Osteoblast (primary cell): ENCODE measurements around the gene WDR88. TPM values are rescaled to one million over a fixed set of nuclear protein-coding genes. Genes with fewer than 3 reads are reported as not detected.

Experiments
- DNase-seq: peaks from one replicate; pipeline ENCODE4 v3.0.0; 2011; ENCODE audit warnings: low spot score, mixed read lengths; ENCODE audit not compliant: insufficient read length; ENCODE audit errors: missing footprints
- H2AFZ ChIP-seq: 2 replicates; pipeline ENCODE4 v1.6.0; 2011; ENCODE audit warnings: mild to moderate bottlenecking, low read length
- H3K27ac ChIP-seq: 2 replicates; pipeline ENCODE4 v1.5.1; 2011; ENCODE audit warnings: mild to moderate bottlenecking, low read depth, low read length, moderate library complexity
- H3K27me3 ChIP-seq: 2 replicates; pipeline ENCODE4 v1.6.0; 2012; ENCODE audit warnings: mild to moderate bottlenecking, control low read depth, inconsistent platforms, low read length, moderate library complexity; ENCODE audit not compliant: insufficient read depth
- H3K36me3 ChIP-seq: 2 replicates; pipeline ENCODE4 v1.5.1; 2011; ENCODE audit warnings: mild to moderate bottlenecking, low read length, control low read depth, moderate library complexity; ENCODE audit not compliant: insufficient read depth
- H3K4me1 ChIP-seq: 2 replicates; pipeline ENCODE4 v1.5.1; 2011; ENCODE audit warnings: mild to moderate bottlenecking, low read length, control low read depth, moderate library complexity; ENCODE audit not compliant: insufficient read depth
- H3K4me2 ChIP-seq: 2 replicates; pipeline ENCODE4 v1.6.0; 2011; ENCODE audit warnings: mild to moderate bottlenecking, low read length; ENCODE audit not compliant: insufficient read depth
- H3K4me3 ChIP-seq: fragments of 200-600 bp; sonication (generic); 3 replicates; pipeline ENCODE4 v1.5.1; 2012; ENCODE audit warnings: mild to moderate bottlenecking, low read length, inconsistent platforms; ENCODE audit not compliant: insufficient read depth
- H3K79me2 ChIP-seq: 2 replicates; pipeline ENCODE4 v1.6.0; 2012; ENCODE audit warnings: mild to moderate bottlenecking, low read length, control low read depth, inconsistent platforms; ENCODE audit not compliant: insufficient read depth
- H3K9me3 ChIP-seq: 2 replicates; pipeline ENCODE4 v1.5.1; 2011; ENCODE audit warnings: low read depth, low read length, control low read depth
- H4K20me1 ChIP-seq: 2 replicates; pipeline ENCODE4 v1.6.0; 2012; ENCODE audit warnings: mild to moderate bottlenecking, low read length, control low read depth; ENCODE audit not compliant: insufficient read depth
- total RNA-seq: library from RNA; depleted of rRNA; stranded (reverse); fragments of >200 nt; gene quantifications from 2 replicates; pipeline ENCODE4 v1.2.3, GENCODE V29; 2012
- TF ChIP-seq, protein P1 (sequence below): IDR thresholded peaks from 2 replicates; pipeline ENCODE4 v1.5.1; 2011; ENCODE audit warnings: mild to moderate bottlenecking, low read depth, low read length, moderate library complexity; ENCODE audit errors: extremely low read depth

The WDR88 gene
- total RNA-seq, 1 donor: not detected

DNA sequence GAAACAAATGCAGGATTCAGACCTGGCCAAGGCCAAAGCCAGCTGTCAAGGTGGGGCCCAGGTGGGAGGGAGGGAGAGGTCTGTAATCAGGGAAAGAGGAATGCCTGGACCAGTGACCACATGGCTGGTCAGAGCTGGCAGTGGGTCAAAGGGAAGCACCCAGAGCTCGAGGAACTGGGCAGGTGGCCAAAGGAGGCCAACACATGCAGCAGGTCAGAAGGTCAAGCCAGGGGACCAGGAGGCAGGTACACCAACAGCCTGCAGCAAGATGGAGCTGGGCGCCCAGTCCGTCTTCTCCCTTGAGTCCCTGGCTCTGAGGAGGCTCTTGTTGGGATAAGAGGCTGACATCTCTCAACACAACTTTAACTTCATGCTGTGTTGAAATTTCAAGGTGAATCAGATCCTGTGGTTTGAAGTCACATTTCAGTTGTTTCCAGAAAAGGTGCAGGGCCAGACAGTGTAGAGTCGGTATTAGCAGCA lies 33.8 kb upstream of the WDR88 start:
- TF ChIP-seq, protein P1, sequence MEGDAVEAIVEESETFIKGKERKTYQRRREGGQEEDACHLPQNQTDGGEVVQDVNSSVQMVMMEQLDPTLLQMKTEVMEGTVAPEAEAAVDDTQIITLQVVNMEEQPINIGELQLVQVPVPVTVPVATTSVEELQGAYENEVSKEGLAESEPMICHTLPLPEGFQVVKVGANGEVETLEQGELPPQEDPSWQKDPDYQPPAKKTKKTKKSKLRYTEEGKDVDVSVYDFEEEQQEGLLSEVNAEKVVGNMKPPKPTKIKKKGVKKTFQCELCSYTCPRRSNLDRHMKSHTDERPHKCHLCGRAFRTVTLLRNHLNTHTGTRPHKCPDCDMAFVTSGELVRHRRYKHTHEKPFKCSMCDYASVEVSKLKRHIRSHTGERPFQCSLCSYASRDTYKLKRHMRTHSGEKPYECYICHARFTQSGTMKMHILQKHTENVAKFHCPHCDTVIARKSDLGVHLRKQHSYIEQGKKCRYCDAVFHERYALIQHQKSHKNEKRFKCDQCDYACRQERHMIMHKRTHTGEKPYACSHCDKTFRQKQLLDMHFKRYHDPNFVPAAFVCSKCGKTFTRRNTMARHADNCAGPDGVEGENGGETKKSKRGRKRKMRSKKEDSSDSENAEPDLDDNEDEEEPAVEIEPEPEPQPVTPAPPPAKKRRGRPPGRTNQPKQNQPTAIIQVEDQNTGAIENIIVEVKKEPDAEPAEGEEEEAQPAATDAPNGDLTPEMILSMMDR: no peak
- no peaks in the 10 kb centered on the region for H3K27me3 ChIP-seq
- H4K20me1 ChIP-seq: no peaks in the 10 kb centered on the region
- H2AFZ ChIP-seq: no peak overlapping the region
- peaks cover 60% of the 10 kb centered on the region for H3K36me3 ChIP-seq
- no peak overlapping the region for H3K27ac ChIP-seq
- no peak overlapping the region for H3K4me2 ChIP-seq
- no peak for DNase-seq
- H3K9me3 ChIP-seq: no peaks in the 10 kb centered on the region
- no peak overlapping the region for H3K4me3 ChIP-seq
- H3K79me2 ChIP-seq: no peaks in the 10 kb centered on the region
- H3K4me1 ChIP-seq: no peaks in the 10 kb centered on the region

DNA sequence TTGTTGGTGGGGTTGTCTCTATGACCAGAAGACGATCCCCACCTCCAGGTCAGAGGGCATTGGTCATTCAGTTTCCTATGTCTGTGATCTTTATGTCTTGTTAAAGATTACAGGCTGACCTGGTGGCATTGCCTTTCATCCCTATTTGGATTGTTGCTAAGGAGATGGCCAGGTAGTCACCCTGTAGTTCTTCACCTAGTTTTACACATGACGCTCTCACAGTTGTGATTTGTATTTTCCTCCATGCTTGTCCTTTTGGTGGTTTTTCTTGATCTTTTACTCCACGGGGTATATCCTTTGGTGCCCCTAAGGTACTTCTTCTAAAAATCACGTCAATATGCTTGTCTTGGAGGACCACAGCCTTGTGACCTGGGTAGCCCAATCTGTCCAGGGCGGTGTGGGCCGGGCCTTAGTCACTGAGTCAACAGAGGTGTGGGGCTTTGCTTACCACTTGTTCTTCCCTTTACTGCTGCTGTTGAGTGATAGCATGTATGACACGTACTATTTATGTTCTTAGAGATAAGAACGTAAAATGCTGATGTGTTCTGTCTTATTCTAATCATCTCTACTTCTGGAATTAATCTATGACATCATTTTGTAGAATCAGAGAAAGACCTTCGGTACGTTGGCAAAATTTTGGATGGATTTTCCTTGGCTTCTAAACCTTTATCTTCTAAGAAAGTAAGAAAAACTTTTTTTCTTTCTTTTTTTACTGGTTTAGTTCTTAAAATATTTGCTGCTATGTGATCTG lies 30.8 kb upstream of the WDR88 start:
- H3K36me3 ChIP-seq: peaks cover 45% of the 10 kb centered on the region
- no peaks in the 10 kb centered on the region for H3K4me1 ChIP-seq
- H3K9me3 ChIP-seq: no peaks in the 10 kb centered on the region
- H3K4me2 ChIP-seq: no peak overlapping the region
- no peak overlapping the region for H3K27ac ChIP-seq
- no peaks in the 10 kb centered on the region for H4K20me1 ChIP-seq
- H3K4me3 ChIP-seq: no peak overlapping the region
- TF ChIP-seq, protein P1: no peak
- no peaks in the 10 kb centered on the region for H3K79me2 ChIP-seq
- H3K27me3 ChIP-seq: no peaks in the 10 kb centered on the region
- no peak for DNase-seq
- H2AFZ ChIP-seq: no peak overlapping the region

DNA sequence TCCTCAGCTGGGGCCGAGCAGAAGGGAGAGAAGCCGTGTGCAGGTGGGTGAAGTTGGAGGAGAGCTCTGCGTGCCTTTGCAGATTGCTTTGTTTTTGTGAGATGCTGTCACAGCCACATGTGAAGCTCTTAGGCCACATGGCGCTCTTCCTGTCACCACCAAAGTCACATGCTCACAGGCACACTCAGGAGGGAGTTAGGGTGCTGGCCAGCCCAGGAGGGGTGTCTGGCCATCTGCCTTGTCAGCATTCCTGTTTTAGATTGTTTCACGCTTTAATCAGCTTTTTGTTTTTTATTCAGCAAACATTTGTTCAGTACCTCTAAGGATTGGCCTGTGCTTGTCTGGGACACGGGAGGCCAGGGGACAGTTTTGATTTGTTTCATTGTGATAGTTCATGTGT lies 29.0 kb upstream of the WDR88 start:
- peaks cover 42% of the 10 kb centered on the region for H3K36me3 ChIP-seq
- TF ChIP-seq, protein P1: no peak
- H3K27ac ChIP-seq: no peak overlapping the region
- no peak for DNase-seq
- no peaks in the 10 kb centered on the region for H3K27me3 ChIP-seq
- H4K20me1 ChIP-seq: no peaks in the 10 kb centered on the region
- no peaks in the 10 kb centered on the region for H3K79me2 ChIP-seq
- H3K4me1 ChIP-seq: no peaks in the 10 kb centered on the region
- H3K4me2 ChIP-seq: no peak overlapping the region
- H2AFZ ChIP-seq: no peak overlapping the region
- H3K9me3 ChIP-seq: no peaks in the 10 kb centered on the region
- H3K4me3 ChIP-seq: no peak overlapping the region

DNA sequence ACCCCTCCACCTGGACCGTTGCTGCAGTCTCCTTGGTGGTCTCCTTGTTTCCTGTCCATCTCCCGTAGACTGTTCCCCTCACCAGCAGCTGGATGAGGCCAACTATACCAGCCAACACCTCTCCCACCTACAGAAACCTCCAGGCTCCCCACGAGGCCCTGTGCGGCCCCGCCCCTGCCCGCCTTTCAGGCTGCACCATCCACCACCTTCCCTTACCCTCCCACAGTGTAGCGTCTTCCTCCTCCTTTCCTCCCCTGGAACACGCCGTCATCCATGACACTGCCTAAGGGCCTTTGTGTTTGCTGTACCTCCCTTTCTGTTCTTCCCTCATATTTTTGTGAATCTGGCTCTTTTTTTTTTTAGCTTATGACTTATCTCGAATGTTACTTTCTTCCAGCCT lies 23.8 kb upstream of the WDR88 start:
- H3K4me3 ChIP-seq: no peak overlapping the region
- no peak overlapping the region for H3K27ac ChIP-seq
- no peak overlapping the region for H3K4me2 ChIP-seq
- H3K27me3 ChIP-seq: no peaks in the 10 kb centered on the region
- H2AFZ ChIP-seq: no peak overlapping the region
- no peaks in the 10 kb centered on the region for H3K79me2 ChIP-seq
- no peak for DNase-seq
- no peaks in the 10 kb centered on the region for H4K20me1 ChIP-seq
- no peaks in the 10 kb centered on the region for H3K9me3 ChIP-seq
- TF ChIP-seq, protein P1: no peak
- H3K4me1 ChIP-seq: peaks cover 6% of the 10 kb centered on the region
- peaks cover 41% of the 10 kb centered on the region for H3K36me3 ChIP-seq
